Measurements from ENCODE around the gene COL18A1. TPM values are rescaled to one million over a fixed set of nuclear protein-coding genes. Genes with fewer than 3 reads are reported as not detected.
A peak's percentile ranks its signal among the peaks of the same experiment; 100 is the strongest.

The COL18A1 gene
- total RNA-seq, 1 experiment from 2014 or later: 676 TPM

DNA sequence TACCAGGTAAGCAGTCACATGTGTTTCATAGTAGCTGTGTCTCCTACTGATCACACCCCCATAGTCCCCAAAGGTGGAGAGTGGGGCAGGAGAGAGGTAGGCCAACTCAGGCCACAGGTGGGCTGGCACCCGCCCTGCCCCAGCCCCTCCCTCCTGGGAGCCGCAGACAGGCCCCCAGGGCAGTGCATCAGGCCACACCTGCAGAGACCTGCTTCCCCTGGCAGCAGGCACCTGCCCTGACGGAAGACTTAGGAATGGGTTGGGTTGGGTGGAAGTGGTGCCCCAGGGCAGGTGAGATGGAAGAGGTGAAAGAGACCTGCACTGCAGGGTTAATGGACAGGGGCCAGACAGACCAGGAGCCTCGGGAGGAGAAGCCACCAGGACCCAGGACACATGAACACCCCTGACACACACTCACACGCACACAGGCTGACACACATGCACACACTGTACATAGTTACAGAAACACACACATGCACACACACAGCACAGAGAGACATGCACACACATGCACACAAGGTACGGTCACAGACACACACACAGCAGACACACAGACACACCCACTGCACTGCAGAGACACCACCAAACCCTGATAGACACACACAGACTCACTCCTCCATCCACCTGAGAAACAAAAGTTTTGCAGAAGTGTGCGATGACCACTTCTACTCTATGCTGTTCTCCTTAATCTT, 1.7 kb upstream of the COL18A1 start:
- ChIA-PET CTCF (no interaction called here), POLR2A (no interaction called here)
- BruUV-seq (replicated peaks): no TSS peak
- Histone ChIP-seq H3K4me3 (ENCODE audit: low read depth in 2 of 2, low read length in 2 of 2) (no peak overlapping the region), H3K27ac (ENCODE audit: low read length) (no peak overlapping the region; the same call in 1 of the 2 replicates), H3K36me3 (ENCODE audit: control insufficient read depth, insufficient read depth, low read length) (no peaks in the 10 kb centered on the region; the same call in 1 of the 2 replicates), H3K9me3 (ENCODE audit: control insufficient read depth, insufficient read depth, low read depth, low read length) (peaks cover 11% of the 10 kb centered on the region; the same call in 1 of the 2 replicates), H3K4me1 (ENCODE audit: control insufficient read depth, insufficient read depth, low read length) (peaks cover 12% of the 10 kb centered on the region; the same call in 1 of the 2 replicates), H3K27me3 (ENCODE audit: control insufficient read depth, insufficient read depth, low read length) (no peaks in the 10 kb centered on the region)
- no peak for ATAC-seq
- intact Hi-C loops (cut with micrococcal nuclease; ENCODE audit: unreplicated experiment) (no loop called here), in situ Hi-C loops (cut with HindIII; ENCODE audit: low pct_unique_long_range_greater_than_20kb, low sequenced_read_pairs) (no loop called here)
- no peak for DNase-seq (ENCODE audit: low read depth, low spot score)
- TF ChIP-seq, protein P1, sequence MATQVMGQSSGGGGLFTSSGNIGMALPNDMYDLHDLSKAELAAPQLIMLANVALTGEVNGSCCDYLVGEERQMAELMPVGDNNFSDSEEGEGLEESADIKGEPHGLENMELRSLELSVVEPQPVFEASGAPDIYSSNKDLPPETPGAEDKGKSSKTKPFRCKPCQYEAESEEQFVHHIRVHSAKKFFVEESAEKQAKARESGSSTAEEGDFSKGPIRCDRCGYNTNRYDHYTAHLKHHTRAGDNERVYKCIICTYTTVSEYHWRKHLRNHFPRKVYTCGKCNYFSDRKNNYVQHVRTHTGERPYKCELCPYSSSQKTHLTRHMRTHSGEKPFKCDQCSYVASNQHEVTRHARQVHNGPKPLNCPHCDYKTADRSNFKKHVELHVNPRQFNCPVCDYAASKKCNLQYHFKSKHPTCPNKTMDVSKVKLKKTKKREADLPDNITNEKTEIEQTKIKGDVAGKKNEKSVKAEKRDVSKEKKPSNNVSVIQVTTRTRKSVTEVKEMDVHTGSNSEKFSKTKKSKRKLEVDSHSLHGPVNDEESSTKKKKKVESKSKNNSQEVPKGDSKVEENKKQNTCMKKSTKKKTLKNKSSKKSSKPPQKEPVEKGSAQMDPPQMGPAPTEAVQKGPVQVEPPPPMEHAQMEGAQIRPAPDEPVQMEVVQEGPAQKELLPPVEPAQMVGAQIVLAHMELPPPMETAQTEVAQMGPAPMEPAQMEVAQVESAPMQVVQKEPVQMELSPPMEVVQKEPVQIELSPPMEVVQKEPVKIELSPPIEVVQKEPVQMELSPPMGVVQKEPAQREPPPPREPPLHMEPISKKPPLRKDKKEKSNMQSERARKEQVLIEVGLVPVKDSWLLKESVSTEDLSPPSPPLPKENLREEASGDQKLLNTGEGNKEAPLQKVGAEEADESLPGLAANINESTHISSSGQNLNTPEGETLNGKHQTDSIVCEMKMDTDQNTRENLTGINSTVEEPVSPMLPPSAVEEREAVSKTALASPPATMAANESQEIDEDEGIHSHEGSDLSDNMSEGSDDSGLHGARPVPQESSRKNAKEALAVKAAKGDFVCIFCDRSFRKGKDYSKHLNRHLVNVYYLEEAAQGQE (IDR thresholded peaks at IDR 0.05; ENCODE audit: insufficient read depth in 1 of 2, low read depth in 2 of 2, low read length in 1 of 2): no peak
- TF ChIP-seq POLR2AphosphoS5 (IDR thresholded peaks at IDR 0.05; ENCODE audit: low read depth, low read length): no peak
- TF ChIP-seq, protein P2, sequence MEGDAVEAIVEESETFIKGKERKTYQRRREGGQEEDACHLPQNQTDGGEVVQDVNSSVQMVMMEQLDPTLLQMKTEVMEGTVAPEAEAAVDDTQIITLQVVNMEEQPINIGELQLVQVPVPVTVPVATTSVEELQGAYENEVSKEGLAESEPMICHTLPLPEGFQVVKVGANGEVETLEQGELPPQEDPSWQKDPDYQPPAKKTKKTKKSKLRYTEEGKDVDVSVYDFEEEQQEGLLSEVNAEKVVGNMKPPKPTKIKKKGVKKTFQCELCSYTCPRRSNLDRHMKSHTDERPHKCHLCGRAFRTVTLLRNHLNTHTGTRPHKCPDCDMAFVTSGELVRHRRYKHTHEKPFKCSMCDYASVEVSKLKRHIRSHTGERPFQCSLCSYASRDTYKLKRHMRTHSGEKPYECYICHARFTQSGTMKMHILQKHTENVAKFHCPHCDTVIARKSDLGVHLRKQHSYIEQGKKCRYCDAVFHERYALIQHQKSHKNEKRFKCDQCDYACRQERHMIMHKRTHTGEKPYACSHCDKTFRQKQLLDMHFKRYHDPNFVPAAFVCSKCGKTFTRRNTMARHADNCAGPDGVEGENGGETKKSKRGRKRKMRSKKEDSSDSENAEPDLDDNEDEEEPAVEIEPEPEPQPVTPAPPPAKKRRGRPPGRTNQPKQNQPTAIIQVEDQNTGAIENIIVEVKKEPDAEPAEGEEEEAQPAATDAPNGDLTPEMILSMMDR (IDR thresholded peaks at IDR 0.05): no peak
- no peak for TF ChIP-seq SIN3A (IDR thresholded peaks at IDR 0.05; ENCODE audit: borderline replicate concordance, insufficient read depth, low read depth, low read length)
- no peak for TF ChIP-seq TCF7L2 (IDR thresholded peaks at IDR 0.05; ENCODE audit: low read depth, low read length)

DNA sequence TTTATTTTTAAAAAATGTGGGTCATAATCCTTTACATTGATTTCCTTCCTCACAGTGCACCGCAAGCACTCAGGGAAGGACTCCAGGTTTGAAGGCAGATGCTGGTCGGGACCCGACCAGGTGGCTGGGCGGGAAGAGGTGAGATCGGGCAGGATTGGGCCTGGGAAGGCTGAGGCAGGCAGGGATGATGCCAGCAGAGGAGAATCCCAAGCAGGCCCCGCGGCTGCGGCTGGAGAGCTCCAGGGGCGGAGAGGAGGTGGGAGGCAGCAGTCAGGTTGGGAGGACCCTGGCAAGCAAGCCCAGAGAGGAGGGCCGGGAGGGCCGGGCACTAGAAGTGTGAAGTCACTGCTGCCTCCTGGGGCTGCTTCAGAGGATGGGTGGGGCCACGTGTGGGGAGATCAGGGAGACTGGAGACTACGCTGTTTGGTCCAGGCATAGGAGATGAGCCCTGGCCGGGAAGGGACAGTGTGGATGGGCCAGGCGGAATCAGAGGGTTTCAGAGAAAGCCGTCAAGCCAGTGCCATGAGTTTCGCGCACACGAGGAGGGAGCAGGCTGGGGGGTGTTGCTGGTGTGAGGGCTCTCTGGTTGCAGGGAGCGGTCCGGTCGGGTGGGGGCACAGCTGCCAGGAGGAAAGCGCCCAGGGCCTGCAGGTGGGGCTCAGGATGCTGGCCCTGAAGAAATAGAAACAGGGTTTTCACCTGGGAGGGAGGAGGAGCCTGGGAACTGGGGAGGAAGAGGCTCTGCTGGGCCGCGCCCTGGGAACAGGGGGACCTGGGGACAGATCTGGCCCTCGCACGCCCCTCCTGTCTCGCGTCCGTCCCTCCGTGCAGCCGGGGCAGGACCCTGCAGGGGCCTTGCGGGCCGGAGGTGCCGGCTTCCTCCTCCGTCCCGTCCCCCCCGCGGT, 888 bp upstream of the COL18A1 start:
- in situ Hi-C loops (cut with HindIII; ENCODE audit: low pct_unique_long_range_greater_than_20kb, low sequenced_read_pairs): no loop called here
- H3K4me3 ChIP-seq (ENCODE audit: low read depth in 2 of 2, low read length in 2 of 2): peak overlapping the region; percentile 44 to 53
- peaks cover 20% of the 10 kb centered on the region for H3K4me1 ChIP-seq (ENCODE audit: control insufficient read depth, insufficient read depth, low read length)
- H3K9me3 ChIP-seq (ENCODE audit: control insufficient read depth, insufficient read depth, low read depth, low read length): peaks cover 11% of the 10 kb centered on the region; the same call in 1 of the 2 replicates
- TF ChIP-seq, protein P1 (IDR thresholded peaks at IDR 0.05; ENCODE audit: insufficient read depth in 1 of 2, low read depth in 2 of 2, low read length in 1 of 2): no peak
- TF ChIP-seq POLR2AphosphoS5 (IDR thresholded peaks at IDR 0.05; ENCODE audit: low read depth, low read length): no peak; the same call in none of the 2 replicates
- no peak for TF ChIP-seq SIN3A (IDR thresholded peaks at IDR 0.05; ENCODE audit: borderline replicate concordance, insufficient read depth, low read depth, low read length)
- TF ChIP-seq TCF7L2 (IDR thresholded peaks at IDR 0.05; ENCODE audit: low read depth, low read length): no peak
- TF ChIP-seq, protein P2 (IDR thresholded peaks at IDR 0.05): no peak; the same call in 1 of the 2 replicates
- no peak for DNase-seq (ENCODE audit: low read depth, low spot score)
- ATAC-seq: peak; percentile 37
- H3K27me3 ChIP-seq (ENCODE audit: control insufficient read depth, insufficient read depth, low read length): no peaks in the 10 kb centered on the region
- POLR2A ChIA-PET: interaction anchor here (0.5 kb wide), 1 partner anchor 107 kb away, joined by 3 read pairs; no protein-coding TSS in a partner anchor
- H3K27ac ChIP-seq (ENCODE audit: low read length): peak overlapping the region; percentile 75
- TSS peak; percentile 92 for BruUV-seq (replicated peaks)
- H3K36me3 ChIP-seq (ENCODE audit: control insufficient read depth, insufficient read depth, low read length): no peaks in the 10 kb centered on the region; the same call in 1 of the 2 replicates
- intact Hi-C loops (cut with micrococcal nuclease; ENCODE audit: unreplicated experiment): no loop called here
- CTCF ChIA-PET: no interaction called here

Data from Panc1 (cell line).